IPS DF 4.7 (cell line): Measurements from ENCODE around the gene ASCC3.

Source experiments
- DNase-seq: peaks from one replicate; pipeline ENCODE4 v3.0.0-alpha.2; 2013; ENCODE audit warnings: low spot score; ENCODE audit errors: extremely low read depth

The ASCC3 gene

GRCh38 chr6:100467129-100468015 is 413.8 kb downstream of the ASCC3 start:
- DNase-seq, result no peak

GRCh38 chr6:100466410-100467128 is 414.6 kb downstream of the ASCC3 start:
- no peak for DNase-seq

DNA sequence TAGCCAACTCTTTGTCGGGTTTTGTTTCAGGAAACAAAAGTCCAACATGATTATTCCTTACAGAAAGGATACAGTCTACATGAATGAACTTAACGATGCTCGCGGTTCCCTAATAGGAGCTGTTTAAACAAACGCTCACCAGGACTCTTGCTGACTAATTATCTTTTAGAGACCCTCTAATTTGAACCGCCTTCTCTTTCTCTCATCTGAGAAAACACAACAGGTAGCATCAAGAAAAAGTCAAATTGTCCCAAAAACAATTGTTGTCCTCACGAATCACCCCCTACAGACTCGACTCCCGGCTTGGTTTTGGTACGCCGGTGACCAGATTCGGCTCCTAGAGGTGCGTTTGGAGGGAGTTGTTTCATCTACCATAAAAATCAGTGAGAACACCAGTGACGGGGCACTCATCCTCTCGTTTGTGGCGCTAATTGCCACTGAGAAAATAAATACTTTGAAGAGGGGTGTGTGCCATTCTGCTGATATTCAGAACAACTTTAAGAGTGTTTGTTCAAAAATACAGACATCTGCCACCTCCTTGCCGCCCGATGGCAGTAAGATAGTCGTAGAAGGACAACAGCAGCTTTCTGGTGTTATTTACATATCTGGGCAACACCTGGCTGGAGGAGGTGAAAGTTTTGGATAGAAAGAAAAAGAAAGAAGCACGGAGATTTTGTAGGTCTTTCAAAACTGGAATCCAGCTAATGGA is 415.3 kb downstream of the ASCC3 start:
- DNase-seq, result no peak

GRCh38 chr6:100464903-100465700 is 416.0 kb downstream of the ASCC3 start, which contains the start of gene SIM1:
Gene SIM1 (minus strand): TSS chr6:100464921. CDS start chr6:100463468, 1,453 bp downstream.
- no peak for DNase-seq

GRCh38 chr6:100464162-100464851 is 416.8 kb downstream of the ASCC3 start:
- DNase-seq, result no peak

DNA sequence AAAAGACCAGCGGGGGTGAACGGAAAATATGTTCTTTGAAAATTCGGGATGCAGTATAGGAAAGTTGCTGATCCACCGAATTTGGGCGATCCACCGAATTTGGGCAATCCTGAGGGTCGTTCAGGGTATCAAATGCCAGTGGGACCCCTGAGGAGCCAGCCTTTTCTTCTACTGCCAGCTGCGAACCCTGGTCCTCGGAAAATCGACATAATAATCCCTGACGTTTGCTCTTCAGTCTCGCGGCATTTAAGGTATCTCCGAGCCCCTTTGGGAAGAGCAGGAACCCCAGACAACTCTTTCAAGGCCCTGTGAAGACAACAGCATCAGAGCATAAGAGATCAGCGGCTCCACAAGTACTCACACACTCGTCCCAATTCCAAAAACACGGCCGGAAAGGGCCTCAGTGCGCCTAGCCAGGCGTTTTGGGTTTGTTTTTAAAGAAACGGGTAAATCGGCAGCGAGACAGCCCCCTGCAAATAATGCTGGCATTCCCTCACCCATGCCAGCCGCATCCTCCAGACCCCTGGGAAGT is 417.4 kb downstream of the ASCC3 start:
- no peak for DNase-seq

DNA sequence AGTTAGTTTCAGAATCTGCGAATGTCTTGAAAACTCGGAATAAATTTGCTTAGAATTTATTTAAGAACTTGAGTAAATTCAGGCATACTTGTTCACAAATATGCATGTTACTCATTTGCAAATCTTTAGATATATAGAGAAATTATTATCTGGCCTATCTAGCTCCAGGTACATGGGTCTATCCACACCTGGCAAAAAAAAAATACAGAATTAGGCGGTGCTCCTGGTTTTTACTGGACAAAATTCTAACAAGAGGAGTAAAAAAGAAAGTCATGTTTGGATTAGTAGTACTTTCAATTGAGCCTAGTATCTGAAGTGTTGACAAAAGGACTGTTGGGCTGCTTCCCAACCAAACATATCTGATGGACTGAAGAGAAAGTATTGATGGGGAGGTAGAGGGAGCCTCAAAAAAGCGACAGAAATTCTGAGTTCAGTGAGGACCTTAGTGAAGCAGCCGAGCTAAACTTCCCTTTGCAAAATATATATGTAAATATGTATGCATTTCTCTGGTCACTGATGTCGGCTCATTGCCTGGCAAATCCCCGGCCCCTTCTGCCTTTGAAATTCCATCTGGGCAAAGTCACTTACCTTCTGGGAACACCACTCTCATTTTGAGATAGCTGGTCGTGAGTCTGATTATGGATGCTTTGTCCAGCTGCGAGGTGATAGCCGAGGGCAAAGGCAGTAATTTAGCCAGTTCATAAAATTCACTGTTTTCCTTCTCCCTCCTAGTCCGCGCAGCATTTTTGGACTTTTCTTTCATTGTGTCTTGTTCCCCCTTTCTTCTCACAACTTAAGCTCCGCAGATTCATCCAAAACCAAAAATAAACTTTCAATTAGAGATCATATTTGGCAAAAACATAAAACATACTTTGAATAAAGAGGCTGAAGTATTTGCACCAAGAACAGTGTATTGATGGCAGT is 418.2 kb downstream of the ASCC3 start:
- no peak for DNase-seq

DNA sequence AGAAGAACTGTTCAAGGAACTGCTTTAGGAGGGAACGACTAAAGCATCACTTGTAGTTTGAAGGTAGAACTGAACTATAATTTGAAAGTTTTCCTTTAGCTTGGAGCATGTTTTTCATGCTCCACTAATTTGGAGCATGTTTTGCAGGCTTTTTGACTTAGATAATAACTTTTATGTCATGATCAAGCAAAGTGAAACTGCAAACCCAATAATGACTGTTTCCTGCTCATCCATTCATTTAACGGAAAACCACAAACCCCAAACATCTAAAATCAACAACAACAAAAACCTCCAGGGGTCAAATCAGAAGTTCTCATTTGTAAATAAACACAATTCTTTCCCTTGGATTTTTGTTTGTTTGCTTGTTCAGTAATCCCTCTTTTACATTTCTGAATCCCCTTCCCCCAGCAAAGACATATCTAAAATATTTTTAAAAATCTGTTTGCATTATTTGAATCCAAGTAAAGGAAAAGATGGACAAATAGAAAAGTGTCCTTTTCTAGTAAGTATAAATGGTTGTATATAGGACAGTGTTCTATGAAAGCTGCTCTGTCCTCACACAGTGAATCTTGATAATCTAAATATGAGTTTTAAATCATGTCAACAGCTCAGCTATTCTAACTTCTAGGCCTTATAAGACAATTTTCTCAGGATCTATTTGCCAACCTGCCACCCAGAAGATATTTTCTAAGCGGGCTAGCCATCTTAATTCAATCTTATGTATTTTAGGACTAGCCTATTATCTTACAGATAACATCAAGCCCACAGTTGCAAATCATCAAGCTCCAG is 419.0 kb downstream of the ASCC3 start:
- no peak for DNase-seq

GRCh38 chr6:100461278-100461916 is 419.7 kb downstream of the ASCC3 start:
- DNase-seq, result no peak

GRCh38 chr6:100460650-100461204 is 420.4 kb downstream of the ASCC3 start:
- DNase-seq, result no peak

- DNase-seq, result no peak
These were observed 421.4 kb downstream of the ASCC3 start for GRCh38 chr6:100459592-100460184.

DNA sequence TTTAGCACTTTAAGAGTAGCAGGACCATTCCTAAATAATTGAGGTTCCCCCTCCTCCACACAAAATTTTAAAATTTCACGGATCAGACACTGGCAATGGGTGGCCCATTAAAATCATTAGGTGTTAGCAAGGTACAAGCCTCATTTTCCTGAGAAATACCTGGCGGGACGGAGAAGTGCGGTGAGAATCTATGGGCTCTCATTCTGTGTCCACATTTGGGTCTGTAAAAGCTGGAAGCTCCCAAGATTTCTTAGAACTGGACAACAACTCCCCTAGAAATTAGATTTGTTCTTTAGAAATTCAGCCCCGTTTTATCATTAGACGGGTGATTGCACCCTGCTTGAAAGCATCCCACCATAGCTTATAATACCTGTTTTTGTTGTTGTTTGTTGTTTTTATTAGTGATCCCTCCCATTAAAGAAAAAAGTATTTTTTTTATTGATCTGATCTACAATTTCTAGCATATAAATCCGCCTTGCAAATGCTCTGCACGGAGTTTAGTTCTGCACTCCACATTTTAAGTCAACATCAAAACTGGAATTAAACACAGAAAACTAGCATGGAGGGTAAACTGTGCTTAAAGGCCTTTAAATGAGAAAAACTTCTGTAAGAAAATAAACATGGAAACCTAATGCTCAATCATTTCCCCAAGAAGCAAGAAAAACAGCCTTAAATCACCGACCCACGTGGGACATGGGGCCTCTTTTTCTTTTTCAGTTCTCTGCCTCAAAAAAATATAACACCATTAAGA is 422.1 kb downstream of the ASCC3 start:
- DNase-seq, result no peak
